Erythroblast (primary cell): ENCODE results near the gene SAMD11.

ENCODE experiments used
- GATA1 ChIP-seq: IDR thresholded peaks from 2 replicates; pipeline ENCODE4 v1.6.1; 2011; ENCODE audit warnings: low read depth, mild to moderate bottlenecking, control low read depth, low read length, moderate library complexity
- POLR2A ChIP-seq: IDR thresholded peaks from 2 replicates; pipeline ENCODE4 v1.6.1; 2011; ENCODE audit warnings: mild to moderate bottlenecking, low read length

DNA sequence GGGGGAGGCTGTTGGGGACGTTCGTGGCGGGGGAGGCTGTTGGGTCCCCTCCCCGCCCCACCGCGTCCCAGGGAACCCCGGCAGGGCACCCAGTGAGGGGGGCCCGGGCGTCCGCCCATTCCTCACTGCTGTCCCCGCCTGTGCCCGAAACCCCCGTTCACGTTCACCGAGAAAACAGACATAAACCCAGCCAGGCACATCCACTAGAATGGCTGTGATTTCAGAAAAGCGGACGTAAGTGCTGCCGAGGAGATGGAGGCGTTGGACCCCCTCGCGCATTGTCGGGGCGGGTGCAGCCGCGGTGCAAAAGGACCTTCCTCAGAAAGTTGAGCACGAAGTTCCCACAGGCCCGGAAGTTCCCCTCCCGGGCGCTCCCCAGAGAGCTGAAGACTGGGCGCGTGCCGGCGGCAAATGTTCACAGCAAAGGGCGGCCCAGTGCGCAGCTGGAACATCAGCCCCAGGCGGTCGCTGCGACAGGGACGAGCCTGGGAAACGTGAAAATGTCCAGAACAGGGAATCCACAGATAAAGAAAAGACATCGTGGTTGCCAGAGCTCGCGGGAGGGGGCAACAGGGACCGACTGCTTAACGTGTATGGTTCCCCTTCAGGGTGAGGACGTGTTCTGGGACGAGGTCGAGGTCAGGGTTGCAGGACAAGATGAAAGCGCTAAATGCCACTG is 18.5 kb upstream of the SAMD11 start:
- TF ChIP-seq POLR2A (no peak), GATA1 (no peak)
